GM21717 (cell line): ENCODE results near the gene JADE2.

Source experiments
- ATAC-seq: cut with Tn5 transposase; IDR thresholded peaks from one replicate; pipeline ENCODE4 v1.9.1; 2021; ENCODE audit warnings: mild to moderate bottlenecking, moderate library complexity; ENCODE audit not compliant: unreplicated experiment

Gene JADE2

GRCh38 chr5:134626369-134627014, 101.0 kb downstream of the JADE2 start:
- ATAC-seq, result no peak
